SJSA1 (cell line): ENCODE data around the gene CERKL. TPM values are rescaled to one million over a fixed set of nuclear protein-coding genes. Genes with fewer than 3 reads are reported as not detected.

ENCODE experiments used
- DNase-seq, 2 experiments: peaks; one replicate each; pipeline ENCODE4 v3.0.0-alpha.2; 2015 to 2020; ENCODE audit warnings: low spot score in 2 of 2, low read depth in 1 of 2
- H3K27ac ChIP-seq: fragments of 250-450 bp; sonication (Bioruptor Pico); 2 replicates; pipeline ENCODE4 v1.5.1; 2020; ENCODE audit warnings: mild to moderate bottlenecking, moderate library complexity
- H3K27me3 ChIP-seq: fragments of 250-450 bp; sonication (Bioruptor Pico); replicated peaks from 2 replicates; pipeline ENCODE4 v1.5.1; 2020; ENCODE audit warnings: mild to moderate bottlenecking, moderate library complexity
- H3K36me3 ChIP-seq: fragments of 250-450 bp; sonication (Bioruptor Pico); 2 replicates; pipeline ENCODE4 v1.5.1; 2020; ENCODE audit warnings: mild to moderate bottlenecking
- H3K4me1 ChIP-seq: fragments of 250-450 bp; sonication (Bioruptor Pico); replicated peaks from 2 replicates; pipeline ENCODE4 v1.6.1; 2021; ENCODE audit warnings: mild to moderate bottlenecking
- H3K4me3 ChIP-seq: fragments of 250-450 bp; sonication (Bioruptor Pico); 2 replicates; pipeline ENCODE4 v1.5.1; 2020; ENCODE audit warnings: mild to moderate bottlenecking
- H3K9me3 ChIP-seq: fragments of 250-450 bp; sonication (Bioruptor Pico); replicated peaks from 2 replicates; pipeline ENCODE4 v1.5.1; 2020; ENCODE audit warnings: mild to moderate bottlenecking
- total RNA-seq: library from RNA; depleted of rRNA; stranded (reverse); fragments of >200 nt; shearing (Covaris generic); gene quantifications from 2 replicates; pipeline ENCODE4 v1.2.3, GENCODE V29; 2014

Gene CERKL
- total RNA-seq, 1 experiment from 2014 or later = 0.11 TPM

- H3K27me3 ChIP-seq = 0 out of 2 replicates have a peak, but pooled peaks cover 4% of the 10 kb centered on the region
- no peaks in the 10 kb centered on the region for H3K9me3 ChIP-seq
- no peak overlapping the region for H3K27ac ChIP-seq
- no peak overlapping the region for H3K4me3 ChIP-seq
- no peak for DNase-seq
- H3K36me3 ChIP-seq = no peaks in the 10 kb centered on the region
- H3K4me1 ChIP-seq = no peaks in the 10 kb centered on the region
Observed at GRCh38 chr2:181594322-181594721, 62.6 kb downstream of the CERKL start.

- H3K4me3 ChIP-seq = no peak overlapping the region
- no peaks in the 10 kb centered on the region for H3K36me3 ChIP-seq
- no peaks in the 10 kb centered on the region for H3K9me3 ChIP-seq
- no peak for DNase-seq
- H3K4me1 ChIP-seq = no peaks in the 10 kb centered on the region
- no peak overlapping the region for H3K27ac ChIP-seq
- peaks cover 4% of the 10 kb centered on the region; the same call in 1 of the 2 replicates for H3K27me3 ChIP-seq
Observed at GRCh38 chr2:181589779-181590178, 67.1 kb downstream of the CERKL start.

GRCh38 chr2:181588546-181588945 lies 68.4 kb downstream of the CERKL start:
- Histone ChIP-seq H3K27ac (no peak overlapping the region), H3K36me3 (no peaks in the 10 kb centered on the region), H3K4me3 (no peak overlapping the region), H3K4me1 (no peaks in the 10 kb centered on the region), H3K27me3 (peaks cover 8% of the 10 kb centered on the region; the same call in 1 of the 2 replicates), H3K9me3 (no peaks in the 10 kb centered on the region)
- DNase-seq = no peak

GRCh38 chr2:181586569-181587081 lies 70.3 kb downstream of the CERKL start:
- Histone ChIP-seq H3K9me3 (no peaks in the 10 kb centered on the region), H3K27ac (no peak overlapping the region), H3K4me3 (no peak overlapping the region), H3K36me3 (no peaks in the 10 kb centered on the region), H3K27me3 (peaks cover 6% of the 10 kb centered on the region; the same call in 1 of the 2 replicates), H3K4me1 (no peaks in the 10 kb centered on the region)
- no peak for DNase-seq

GRCh38 chr2:181585732-181586131 lies 71.2 kb downstream of the CERKL start:
- DNase-seq = no peak
- Histone ChIP-seq H3K27ac (no peak overlapping the region), H3K4me3 (no peak overlapping the region), H3K27me3 (peaks cover 4% of the 10 kb centered on the region; the same call in 1 of the 2 replicates), H3K9me3 (no peaks in the 10 kb centered on the region), H3K4me1 (no peaks in the 10 kb centered on the region), H3K36me3 (no peaks in the 10 kb centered on the region)

- no peak for DNase-seq
- peaks cover 4% of the 10 kb centered on the region; the same call in 1 of the 2 replicates for H3K27me3 ChIP-seq
- no peak overlapping the region for H3K4me3 ChIP-seq
- H3K9me3 ChIP-seq = no peaks in the 10 kb centered on the region
- H3K4me1 ChIP-seq = no peaks in the 10 kb centered on the region
- no peak overlapping the region for H3K27ac ChIP-seq
- no peaks in the 10 kb centered on the region for H3K36me3 ChIP-seq
Observed at GRCh38 chr2:181581534-181581933, 75.4 kb downstream of the CERKL start.

- no peaks in the 10 kb centered on the region for H3K4me1 ChIP-seq
- no peak overlapping the region for H3K27ac ChIP-seq
- H3K4me3 ChIP-seq = no peak overlapping the region
- no peaks in the 10 kb centered on the region for H3K36me3 ChIP-seq
- no peak for DNase-seq
- H3K9me3 ChIP-seq = no peaks in the 10 kb centered on the region
- peaks cover 9% of the 10 kb centered on the region; the same call in 1 of the 2 replicates for H3K27me3 ChIP-seq
Observed at GRCh38 chr2:181578829-181579228, 78.1 kb downstream of the CERKL start.

GRCh38 chr2:181576431-181576830 lies 80.5 kb downstream of the CERKL start:
- Histone ChIP-seq H3K36me3 (no peaks in the 10 kb centered on the region), H3K9me3 (no peaks in the 10 kb centered on the region), H3K4me1 (no peaks in the 10 kb centered on the region), H3K4me3 (no peak overlapping the region), H3K27ac (no peak overlapping the region), H3K27me3 (peaks cover 9% of the 10 kb centered on the region; the same call in 1 of the 2 replicates)
- DNase-seq = no peak

GRCh38 chr2:181575650-181576025 lies 81.3 kb downstream of the CERKL start:
- Histone ChIP-seq H3K4me3 (no peak overlapping the region), H3K27ac (no peak overlapping the region), H3K36me3 (no peaks in the 10 kb centered on the region), H3K4me1 (no peaks in the 10 kb centered on the region), H3K9me3 (no peaks in the 10 kb centered on the region), H3K27me3 (peaks cover 9% of the 10 kb centered on the region; the same call in 1 of the 2 replicates)
- no peak for DNase-seq

GRCh38 chr2:181575024-181575649 lies 81.8 kb downstream of the CERKL start:
- DNase-seq = no peak
- no peaks in the 10 kb centered on the region for H3K9me3 ChIP-seq
- no peak overlapping the region for H3K27ac ChIP-seq
- H3K4me3 ChIP-seq = no peak overlapping the region
- H3K36me3 ChIP-seq = no peaks in the 10 kb centered on the region
- H3K4me1 ChIP-seq = no peaks in the 10 kb centered on the region
- peaks cover 13% of the 10 kb centered on the region; the same call in 1 of the 2 replicates for H3K27me3 ChIP-seq

GRCh38 chr2:181574321-181574720 lies 82.6 kb downstream of the CERKL start:
- no peak for DNase-seq
- H3K4me3 ChIP-seq = no peak overlapping the region
- no peak overlapping the region for H3K27ac ChIP-seq
- no peaks in the 10 kb centered on the region for H3K4me1 ChIP-seq
- H3K9me3 ChIP-seq = no peaks in the 10 kb centered on the region
- H3K36me3 ChIP-seq = no peaks in the 10 kb centered on the region
- H3K27me3 ChIP-seq = peaks cover 14% of the 10 kb centered on the region; the same call in 1 of the 2 replicates

GRCh38 chr2:181573140-181573736 lies 83.7 kb downstream of the CERKL start:
- peaks cover 14% of the 10 kb centered on the region; the same call in 1 of the 2 replicates for H3K27me3 ChIP-seq
- H3K4me1 ChIP-seq = no peaks in the 10 kb centered on the region
- peak in 1 of 2 experiments; percentile 3 for DNase-seq
- H3K9me3 ChIP-seq = no peaks in the 10 kb centered on the region
- H3K36me3 ChIP-seq = no peaks in the 10 kb centered on the region
- H3K27ac ChIP-seq = no peak overlapping the region
- no peak overlapping the region for H3K4me3 ChIP-seq

- no peak for DNase-seq
- H3K36me3 ChIP-seq = no peaks in the 10 kb centered on the region
Observed at GRCh38 chr2:181570833-181571661, 85.9 kb downstream of the CERKL start.

More at GRCh38 chr2:181570833-181571661, 85.9 kb downstream of the CERKL start:
- H3K27me3 ChIP-seq = peaks cover 14% of the 10 kb centered on the region; the same call in 1 of the 2 replicates
- H3K9me3 ChIP-seq = no peaks in the 10 kb centered on the region
- H3K4me3 ChIP-seq = no peak overlapping the region
- H3K4me1 ChIP-seq = no peaks in the 10 kb centered on the region
- no peak overlapping the region for H3K27ac ChIP-seq
